Measurements from ENCODE around the gene ANKRD6.

ANKRD6 gene

GRCh38 chr6:89413006-89413400 lies 19.9 kb upstream of the ANKRD6 start:
- DNase-seq (ENCODE audit: low spot score): no peak

GRCh38 chr6:89414215-89414614 lies 18.7 kb upstream of the ANKRD6 start:
- DNase-seq (ENCODE audit: low spot score): no peak

- DNase-seq (ENCODE audit: low spot score): no peak
These were observed 17.8 kb upstream of the ANKRD6 start for GRCh38 chr6:89415185-89415584.

GRCh38 chr6:89416796-89417195 lies 16.2 kb upstream of the ANKRD6 start:
- DNase-seq (ENCODE audit: low spot score): no peak

GRCh38 chr6:89430201-89430962 lies 2.6 kb upstream of the ANKRD6 start:
- DNase-seq (ENCODE audit: low spot score): no peak

GRCh38 chr6:89433252-89434149 lies 549 bp downstream of the ANKRD6 start:
- DNase-seq (ENCODE audit: low spot score): no peak

GRCh38 chr6:89434150-89434499 lies 1.2 kb downstream of the ANKRD6 start:
- no peak for DNase-seq (ENCODE audit: low spot score)

GRCh38 chr6:89434954-89435353 lies 2.0 kb downstream of the ANKRD6 start:
- DNase-seq (ENCODE audit: low spot score): no peak

- no peak for DNase-seq (ENCODE audit: low spot score)
These were observed 3.3 kb downstream of the ANKRD6 start for GRCh38 chr6:89436226-89436625.

GRCh38 chr6:89438248-89438647 lies 5.3 kb downstream of the ANKRD6 start:
- no peak for DNase-seq (ENCODE audit: low spot score)

GRCh38 chr6:89439014-89439413 lies 6.1 kb downstream of the ANKRD6 start:
- no peak for DNase-seq (ENCODE audit: low spot score)

GRCh38 chr6:89440200-89440599 lies 7.2 kb downstream of the ANKRD6 start:
- DNase-seq (ENCODE audit: low spot score): no peak

- DNase-seq (ENCODE audit: low spot score): no peak
These were observed 10.7 kb downstream of the ANKRD6 start for GRCh38 chr6:89443658-89444057.

- DNase-seq (ENCODE audit: low spot score): no peak
These were observed 16.2 kb downstream of the ANKRD6 start for GRCh38 chr6:89449193-89449592.

- no peak for DNase-seq (ENCODE audit: low spot score)
These were observed 19.3 kb downstream of the ANKRD6 start for GRCh38 chr6:89452281-89452680.

GRCh38 chr6:89454300-89454699 lies 21.3 kb downstream of the ANKRD6 start:
- no peak for DNase-seq (ENCODE audit: low spot score)

GRCh38 chr6:89458704-89459103 lies 25.8 kb downstream of the ANKRD6 start:
- no peak for DNase-seq (ENCODE audit: low spot score)

GRCh38 chr6:89459501-89459900 lies 26.5 kb downstream of the ANKRD6 start:
- no peak for DNase-seq (ENCODE audit: low spot score)

GRCh38 chr6:89460713-89461112 lies 27.8 kb downstream of the ANKRD6 start:
- DNase-seq (ENCODE audit: low spot score): no peak

GRCh38 chr6:89462503-89462902 lies 29.6 kb downstream of the ANKRD6 start:
- DNase-seq (ENCODE audit: low spot score): no peak

GRCh38 chr6:89464295-89464694 lies 31.3 kb downstream of the ANKRD6 start:
- no peak for DNase-seq (ENCODE audit: low spot score)

- no peak for DNase-seq (ENCODE audit: low spot score)
These were observed 34.5 kb downstream of the ANKRD6 start for GRCh38 chr6:89467437-89467836.

GRCh38 chr6:89468998-89469397 lies 36.0 kb downstream of the ANKRD6 start:
- DNase-seq (ENCODE audit: low spot score): no peak

All from RKO (cell line).